B cell (primary cell): ENCODE results near the gene FNDC11. TPM values are rescaled to one million over a fixed set of nuclear protein-coding genes. Genes with fewer than 3 reads are reported as not detected.

Source experiments
- ATAC-seq: fragments of 200-7000 bp; cut with Tn5 transposase; one replicate; pipeline ENCODE4 v1.10.0; 2021; ENCODE audit warnings: low read depth, mild to moderate bottlenecking, moderate number of reproducible peaks, moderate library complexity
- CTCF ChIA-PET: fragments of 350-600 bp; sonication (Branson Sonifier 250); formaldehyde crosslinking; loops from one replicate; lab custom pipeline; 2021; ENCODE audit warnings: antibody characterized with exemption, inconsistent platforms; lab: Charles Lee
- POLR2A ChIA-PET: fragments of 350-600 bp; sonication (Branson Sonifier 250); formaldehyde crosslinking; loops from one replicate; lab custom pipeline; 2021; ENCODE audit warnings: antibody characterized with exemption; lab: Charles Lee
- DNase-seq: peaks from one replicate; pipeline ENCODE4 v3.0.0; 2013
- H2AFZ ChIP-seq: 2 replicates; pipeline ENCODE4 v1.6.1; 2012; ENCODE audit warnings: mild to moderate bottlenecking, low read depth, low read length; ENCODE audit not compliant: insufficient read depth, poor library complexity, severe bottlenecking
- H3K27ac ChIP-seq, 2 donors: 1 replicate in 1 of 2; 2 replicates in 1 of 2; pipeline ENCODE4 v1.5.1; 2012 to 2013; ENCODE audit warnings: low read length in 2 of 2, mild to moderate bottlenecking in 2 of 2, moderate library complexity in 1 of 2
- H3K27me3 ChIP-seq, 4 experiments: fragments of 200-600 bp in 1 of 4; sonication (generic) in 1 of 4; replicated peaks in 1 of 4; 1 replicate in 2 of 4; 2 replicates in 2 of 4; pipeline versions ENCODE4 v1.6.1 to v1.7.0; 2013 to 2016; ENCODE audit warnings: low read length in 3 of 4, mild to moderate bottlenecking in 2 of 4, mixed read lengths in 1 of 4, moderate library complexity in 1 of 4; ENCODE audit not compliant: insufficient read depth in 4 of 4, control insufficient read depth in 3 of 4; ENCODE audit errors: control extremely low read depth in 1 of 4
- H3K36me3 ChIP-seq, 2 experiments: replicated peaks in 1 of 2; 1 replicate in 1 of 2; 2 replicates in 1 of 2; pipeline versions ENCODE4 v1.6.1 to v1.7.1; 2013; ENCODE audit warnings: low read length in 1 of 2; ENCODE audit not compliant: insufficient read depth in 2 of 2, control insufficient read depth in 1 of 2; ENCODE audit errors: control extremely low read depth in 1 of 2, extremely low read depth in 1 of 2
- H3K4me1 ChIP-seq, 2 donors: fragments of 200-600 bp in 1 of 2; sonication (generic) in 1 of 2; 1 replicate in 1 of 2; 2 replicates in 1 of 2; pipeline versions ENCODE4 v1.5.1 to v1.6.1; 2013 to 2017; ENCODE audit warnings: low read length in 2 of 2; ENCODE audit not compliant: control insufficient read depth in 2 of 2, insufficient read depth in 2 of 2
- H3K4me2 ChIP-seq: replicated peaks from 2 replicates; pipeline ENCODE3; 2012; ENCODE audit warnings: mild to moderate bottlenecking, low read depth, low read length; ENCODE audit not compliant: poor library complexity, severe bottlenecking
- H3K4me3 ChIP-seq, 5 experiments: fragments of 200-600 bp in 1 of 5; sonication (generic) in 1 of 5; 1 replicate in 3 of 5; 2 replicates in 2 of 5; pipeline versions ENCODE4 v1.5.1 to v1.7.0; 2011 to 2016; ENCODE audit warnings: low read length in 4 of 5, mild to moderate bottlenecking in 4 of 5, low read depth in 2 of 5, control low read depth in 1 of 5, moderate library complexity in 1 of 5; ENCODE audit not compliant: insufficient read depth in 1 of 5; ENCODE audit errors: control extremely low read depth in 1 of 5, extremely low read depth in 1 of 5
- H3K79me2 ChIP-seq: fragments of 200-600 bp; sonication (generic); one replicate; pipeline ENCODE4 v1.6.0; 2016; ENCODE audit warnings: low read length; ENCODE audit not compliant: control insufficient read depth, insufficient read depth
- H3K9ac ChIP-seq: fragments of 200-600 bp; sonication (generic); 2 replicates; pipeline ENCODE4 v1.6.1; 2017; ENCODE audit warnings: mild to moderate bottlenecking, low read length, moderate library complexity
- H3K9me3 ChIP-seq, 3 donors: one replicate each; pipeline versions ENCODE4 v1.6.1 to v1.7.1; 2013; ENCODE audit warnings: low read length in 2 of 3; ENCODE audit not compliant: control insufficient read depth in 2 of 3, insufficient read depth in 1 of 3; ENCODE audit errors: control extremely low read depth in 1 of 3
- H4K20me1 ChIP-seq: 2 replicates; pipeline ENCODE4 v1.6.0; 2012; ENCODE audit warnings: mild to moderate bottlenecking, low read length; ENCODE audit not compliant: insufficient read depth, control insufficient read depth, poor library complexity, severe bottlenecking
- H3K27ac Mint-ChIP-seq: one replicate; pipeline ENCODE4 v1.8.0; 2021; ENCODE audit warnings: mixed read lengths
- H3K27me3 Mint-ChIP-seq: one replicate; pipeline ENCODE4 v1.8.0; 2021; ENCODE audit warnings: mixed read lengths
- H3K4me1 Mint-ChIP-seq: one replicate; pipeline ENCODE4 v1.8.0; 2021; ENCODE audit warnings: mixed read lengths
- H3K4me3 Mint-ChIP-seq: one replicate; pipeline ENCODE4 v1.8.0; 2021; ENCODE audit warnings: mixed read lengths
- H3K9me3 Mint-ChIP-seq: one replicate; pipeline ENCODE4 v1.8.0; 2022; ENCODE audit warnings: mixed read lengths; ENCODE audit not compliant: insufficient read depth
- CTCF ChIP-seq: fragments of 200-600 bp; IDR thresholded peaks from one replicate; pipeline ENCODE4 v1.8.0; 2022; ENCODE audit warnings: antibody characterized with exemption, mild to moderate bottlenecking
- EZH2 ChIP-seq: IDR thresholded peaks from 2 replicates; pipeline ENCODE4 v1.6.1; 2012; ENCODE audit warnings: borderline replicate concordance, low read depth, mild to moderate bottlenecking, moderate library complexity, low read length; ENCODE audit not compliant: insufficient read depth, poor library complexity, severe bottlenecking
- WGBS: methylation state at CpG from one replicate; pipeline ENCODE4 v1.1.5; 2013; ENCODE audit warnings: missing lambda C conversion rate; ENCODE audit not compliant: insufficient coverage; 5-methylcytosine and 5-hydroxymethylcytosine counted together
- intact Hi-C: fragments of 100-400 bp; cut with micrococcal nuclease; formaldehyde crosslinking; loops from one replicate; pipeline ENCODE4 v1.10.0; 2022
- polyA plus RNA-seq: library from polyadenylated mRNA; depleted of rRNA; stranded (reverse); fragments of >200 nt; gene quantifications from 2 replicates; pipeline ENCODE4 v1.2.3, GENCODE V29; 2012
- total RNA-seq, 2 donors: library from RNA; stranded (reverse); fragments of 120-200 nt in 1 of 2; gene quantifications; 1 replicate in 1 of 2; 2 replicates in 1 of 2; pipeline versions ENCODE4 v1.2.3 to v1.2.4, GENCODE V29; 2013 to 2022

Gene FNDC11
- total and polyA plus RNA-seq, 2 donors (not counting 1 experiment from before 2014, with no cell fraction given) = 3.8 to 34.2 TPM

- Histone ChIP-seq H2AFZ (peak overlapping the region; percentile 71), H3K27ac (peak overlapping the region; percentile 83 to 86), H3K9ac (peak overlapping the region; percentile 60), H3K4me1 (peaks cover 30 to 45% of the 10 kb centered on the region in 2 donors), H3K36me3 (no peaks in the 10 kb centered on the region), H3K79me2 (no peaks in the 10 kb centered on the region), H3K27me3 (no peaks in the 10 kb centered on the region), H4K20me1 (no peaks in the 10 kb centered on the region), H3K9me3 (peaks cover 0 to 3% (median 0%) of the 10 kb centered on the region in 3 donors), H3K4me2 (peak overlapping the region; percentile 92), H3K4me3 (peak overlapping the region in 4 of 5 experiments; percentile 55 to 67 (median 58))
- H3K9me3 Mint-ChIP-seq = no peaks in the 10 kb centered on the region
- 3% methylated on average over 33 of the region's 34 CpGs for WGBS
- POLR2A ChIA-PET = interaction anchor here (0.6 to 2.7 kb wide), 18 partner anchors 12 to 443 kb away, joined by 3 to 42 read pairs (median 6); partner anchors contain the start of genes ARFRP1, PPDPF, PRPF6 and RTEL1
- H3K4me1 Mint-ChIP-seq = peaks cover 34% of the 10 kb centered on the region
- H3K4me3 Mint-ChIP-seq = peak overlapping the region; percentile 86
- CTCF ChIA-PET = interaction anchor here (0.6 to 4.7 kb wide), 39 partner anchors 9 to 455 kb away, joined by 3 to 30 read pairs (median 5); partner anchors contain the start of genes ARFRP1, FNDC11, HELZ2 and LIME1
- H3K27ac Mint-ChIP-seq = peak overlapping the region; percentile 92
- no peak for TF ChIP-seq EZH2
- peak; percentile 99 for TF ChIP-seq CTCF
- no peaks in the 10 kb centered on the region for H3K27me3 Mint-ChIP-seq
- ATAC-seq (peak; percentile 85), DNase-seq (peak; percentile 97)
- intact Hi-C loops = loop anchor here (1.0 to 5.0 kb wide), 9 partner anchors 15 to 437 kb away; partner anchors contain the start of genes ARFRP1, LIME1, PPDPF and RTEL1
Measured at GRCh38 chr20:63537525-63538203, 16.3 kb upstream of the FNDC11 start.
